Measurements from ENCODE around the gene EPN3. TPM values are rescaled to one million over a fixed set of nuclear protein-coding genes. Genes with fewer than 3 reads are reported as not detected.

The EPN3 gene
- total RNA-seq (2.2 TPM), polyA plus RNA-seq (5.3 TPM)
- long read RNA-seq, donor 1 = 0 reads
- long read RNA-seq, donor 2 = 0 reads
- long read RNA-seq, donor 3, full-length matches to known transcripts = 1 of 1 reads
- long read RNA-seq, donor 3, partial matches to known transcripts = 0 of 1 reads
- long read RNA-seq, donor 3, other reads (novel, unspliced or antisense) = 0 of 1 reads
- long read RNA-seq, donor 4 = 0 reads
- long read RNA-seq, donor 5, full-length matches to known transcripts = 1 of 1 reads
- long read RNA-seq, donor 5, partial matches to known transcripts = 0 of 1 reads
- long read RNA-seq, donor 5, other reads (novel, unspliced or antisense) = 0 of 1 reads
- long read RNA-seq, donor 6 = 0 reads
- long read RNA-seq, donor 7, full-length matches to known transcripts = 1 of 1 reads
- long read RNA-seq, donor 7, partial matches to known transcripts = 0 of 1 reads
- long read RNA-seq, donor 7, other reads (novel, unspliced or antisense) = 0 of 1 reads
- long read RNA-seq, donor 8 = 0 reads
- long read RNA-seq, donor 9 = 0 reads
- long read RNA-seq, donor 10 = 0 reads

GRCh38 chr17:50532452-50533024, at the start of gene EPN3:
Gene EPN3, plus strand, starts transcription at chr17:50532735. Its CDS starts 3,822 bp downstream, at chr17:50536557.
- H3K27me3 ChIP-seq (ENCODE audit: control insufficient read depth in 2 of 2, insufficient read depth in 1 of 2, low read length in 1 of 2) = peaks cover 33 to 74% of the 10 kb centered on the region in 2 donors

DNA sequence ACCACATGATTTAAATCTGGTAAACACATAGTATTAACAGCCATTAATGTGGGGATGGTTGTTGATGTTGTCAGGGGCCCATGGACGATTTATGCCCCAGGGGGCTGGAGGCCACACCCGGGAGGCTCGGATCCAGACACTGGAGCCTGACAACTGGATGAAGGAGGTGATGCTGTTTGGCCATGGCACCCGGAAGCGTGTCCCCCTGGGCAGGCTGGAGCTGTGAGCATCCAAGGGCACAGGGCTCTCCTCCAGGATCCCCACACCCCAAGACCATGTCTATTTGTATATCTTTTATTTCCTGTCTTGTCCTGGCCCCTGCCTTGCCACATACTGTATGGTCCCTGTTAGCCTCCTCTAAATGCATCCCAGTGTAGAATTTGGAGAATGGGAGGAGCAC, 49.3 kb upstream of the EPN3 start:
- Histone ChIP-seq H3K27me3 (ENCODE audit: control insufficient read depth in 2 of 2, insufficient read depth in 1 of 2, low read length in 1 of 2) (no peaks in the 10 kb centered on the region), H3K4me1 (ENCODE audit: control insufficient read depth in 2 of 2, insufficient read depth in 2 of 2, low read length in 2 of 2) (peaks cover 5 to 10% of the 10 kb centered on the region in 2 donors), H3K9me3 (ENCODE audit: control insufficient read depth in 2 of 2, insufficient read depth in 1 of 2, low read length in 1 of 2) (peaks cover 0 to 4% of the 10 kb centered on the region in 2 donors), H3K36me3 (ENCODE audit: control insufficient read depth in 2 of 2, insufficient read depth in 2 of 2, low read length in 1 of 2) (peaks cover 24 to 41% of the 10 kb centered on the region in 2 donors), H3K4me3 (ENCODE audit: low read length in 2 of 2) (no peak overlapping the region), H3K27ac (ENCODE audit: low read depth in 1 of 2, low read length in 1 of 2) (no peak overlapping the region)
- WGBS = 98% methylated on average over 5 of the region's 5 CpGs
- DNase-seq (ENCODE audit: low read depth in 6 of 9, low spot score in 9 of 9) = no peak

More at GRCh38 chr17:50532452-50533024, at the start of gene EPN3:
- H3K4me3 ChIP-seq (ENCODE audit: low read length in 2 of 2) = peak within 1 kb of the TSS in 1 of 2 donors; percentile 26
- no peaks in the 10 kb centered on the region for H3K9me3 ChIP-seq (ENCODE audit: control insufficient read depth in 2 of 2, insufficient read depth in 1 of 2, low read length in 1 of 2)
- no peaks in the 10 kb centered on the region for H3K36me3 ChIP-seq (ENCODE audit: control insufficient read depth in 2 of 2, insufficient read depth in 2 of 2, low read length in 1 of 2)
- no peak for DNase-seq (ENCODE audit: low read depth in 6 of 9, low spot score in 9 of 9)
- 2% methylated on average over 21 of the region's 21 CpGs for WGBS
- peak within 1 kb of the TSS in 1 of 2 donors; percentile 36 for H3K27ac ChIP-seq (ENCODE audit: low read depth in 1 of 2, low read length in 1 of 2)
- peaks cover 0 to 8% of the 10 kb centered on the region in 2 donors for H3K4me1 ChIP-seq (ENCODE audit: control insufficient read depth in 2 of 2, insufficient read depth in 2 of 2, low read length in 2 of 2)

- Histone ChIP-seq H3K4me3 (ENCODE audit: low read length in 2 of 2) (no peak overlapping the region), H3K27me3 (ENCODE audit: control insufficient read depth in 2 of 2, insufficient read depth in 1 of 2, low read length in 1 of 2) (no peaks in the 10 kb centered on the region), H3K4me1 (ENCODE audit: control insufficient read depth in 2 of 2, insufficient read depth in 2 of 2, low read length in 2 of 2) (peaks cover 3 to 6% of the 10 kb centered on the region in 2 donors), H3K27ac (ENCODE audit: low read depth in 1 of 2, low read length in 1 of 2) (no peak overlapping the region), H3K9me3 (ENCODE audit: control insufficient read depth in 2 of 2, insufficient read depth in 1 of 2, low read length in 1 of 2) (peaks cover 0 to 4% of the 10 kb centered on the region in 2 donors), H3K36me3 (ENCODE audit: control insufficient read depth in 2 of 2, insufficient read depth in 2 of 2, low read length in 1 of 2) (peaks cover 24 to 41% of the 10 kb centered on the region in 2 donors)
- 97% methylated on average over 11 of the region's 11 CpGs for WGBS
- no peak for DNase-seq (ENCODE audit: low read depth in 6 of 9, low spot score in 9 of 9)
Measured at GRCh38 chr17:50484386-50485155, 48.0 kb upstream of the EPN3 start.

DNA sequence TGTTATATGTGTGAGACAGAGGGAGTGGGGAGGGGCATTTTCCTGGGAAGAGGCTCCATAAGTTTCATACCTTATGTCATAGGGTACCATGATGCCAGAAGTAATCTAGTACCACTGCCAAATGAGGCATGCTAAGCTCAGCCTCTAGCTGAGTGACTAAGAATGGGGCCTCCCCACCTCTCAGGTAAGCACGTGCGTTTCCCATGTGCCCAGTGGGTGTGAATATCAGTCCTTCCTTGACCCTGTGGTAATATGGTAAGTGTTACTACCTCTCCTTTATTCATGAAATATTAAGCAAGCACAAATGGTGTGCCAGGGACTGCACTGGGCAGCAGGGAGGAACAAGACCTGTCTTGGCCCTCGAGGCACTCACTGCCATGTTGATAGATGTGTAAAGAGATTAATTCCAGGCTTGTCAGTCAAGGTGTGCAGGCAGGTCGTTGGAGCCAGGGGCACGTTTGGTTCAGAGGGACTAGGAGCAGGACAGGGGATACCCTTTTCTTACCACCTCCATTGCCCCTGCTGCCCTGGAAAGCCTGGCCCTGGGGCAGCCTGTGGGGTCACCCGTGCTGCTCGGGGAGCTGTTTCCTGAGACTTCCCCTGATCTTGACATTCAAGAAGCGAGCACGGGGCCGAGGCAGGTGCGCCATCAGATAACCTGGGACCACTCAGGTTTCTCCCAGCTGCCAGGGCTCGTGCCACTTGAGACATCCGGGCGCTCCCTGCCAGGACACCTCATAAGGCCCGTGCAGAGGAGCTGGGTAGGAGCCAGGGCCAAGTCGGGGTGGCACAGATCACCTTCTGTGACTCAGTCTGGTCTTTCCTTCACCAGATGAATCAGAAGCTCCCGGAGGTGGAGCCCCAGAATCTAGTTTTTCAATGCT, 45.1 kb upstream of the EPN3 start:
- H3K9me3 ChIP-seq (ENCODE audit: control insufficient read depth in 2 of 2, insufficient read depth in 1 of 2, low read length in 1 of 2) = no peaks in the 10 kb centered on the region
- WGBS = 95% methylated on average over 17 of the region's 17 CpGs
- no peaks in the 10 kb centered on the region for H3K27me3 ChIP-seq (ENCODE audit: control insufficient read depth in 2 of 2, insufficient read depth in 1 of 2, low read length in 1 of 2)
- no peaks in the 10 kb centered on the region for H3K4me1 ChIP-seq (ENCODE audit: control insufficient read depth in 2 of 2, insufficient read depth in 2 of 2, low read length in 2 of 2)
- no peak overlapping the region for H3K27ac ChIP-seq (ENCODE audit: low read depth in 1 of 2, low read length in 1 of 2)
- no peak overlapping the region for H3K4me3 ChIP-seq (ENCODE audit: low read length in 2 of 2)
- peaks cover 19 to 29% of the 10 kb centered on the region in 2 donors for H3K36me3 ChIP-seq (ENCODE audit: control insufficient read depth in 2 of 2, insufficient read depth in 2 of 2, low read length in 1 of 2)
- no peak for DNase-seq (ENCODE audit: low read depth in 6 of 9, low spot score in 9 of 9)

- no peak for DNase-seq (ENCODE audit: low read depth in 6 of 9, low spot score in 9 of 9)
- Histone ChIP-seq H3K9me3 (ENCODE audit: control insufficient read depth in 2 of 2, insufficient read depth in 1 of 2, low read length in 1 of 2) (no peaks in the 10 kb centered on the region), H3K4me3 (ENCODE audit: low read length in 2 of 2) (no peak overlapping the region), H3K27ac (ENCODE audit: low read depth in 1 of 2, low read length in 1 of 2) (no peak overlapping the region), H3K36me3 (ENCODE audit: control insufficient read depth in 2 of 2, insufficient read depth in 2 of 2, low read length in 1 of 2) (peaks cover 13 to 18% of the 10 kb centered on the region in 2 donors), H3K27me3 (ENCODE audit: control insufficient read depth in 2 of 2, insufficient read depth in 1 of 2, low read length in 1 of 2) (no peaks in the 10 kb centered on the region), H3K4me1 (ENCODE audit: control insufficient read depth in 2 of 2, insufficient read depth in 2 of 2, low read length in 2 of 2) (no peaks in the 10 kb centered on the region)
- WGBS = 98% methylated on average over 2 of the region's 2 CpGs
Measured at GRCh38 chr17:50488880-50489279, 43.7 kb upstream of the EPN3 start.

- Histone ChIP-seq H3K4me1 (ENCODE audit: control insufficient read depth in 2 of 2, insufficient read depth in 2 of 2, low read length in 2 of 2) (no peaks in the 10 kb centered on the region), H3K4me3 (ENCODE audit: low read length in 2 of 2) (no peak overlapping the region), H3K36me3 (ENCODE audit: control insufficient read depth in 2 of 2, insufficient read depth in 2 of 2, low read length in 1 of 2) (no peaks in the 10 kb centered on the region), H3K27ac (ENCODE audit: low read depth in 1 of 2, low read length in 1 of 2) (no peak overlapping the region), H3K27me3 (ENCODE audit: control insufficient read depth in 2 of 2, insufficient read depth in 1 of 2, low read length in 1 of 2) (peaks cover 0 to 4% of the 10 kb centered on the region in 2 donors), H3K9me3 (ENCODE audit: control insufficient read depth in 2 of 2, insufficient read depth in 1 of 2, low read length in 1 of 2) (no peaks in the 10 kb centered on the region)
- 89% methylated on average over 1 of the region's 1 CpG for WGBS
- DNase-seq (ENCODE audit: low read depth in 6 of 9, low spot score in 9 of 9) = no peak
Measured at GRCh38 chr17:50491505-50491904, 41.0 kb upstream of the EPN3 start.

- Histone ChIP-seq H3K4me1 (ENCODE audit: control insufficient read depth in 2 of 2, insufficient read depth in 2 of 2, low read length in 2 of 2) (no peaks in the 10 kb centered on the region), H3K27me3 (ENCODE audit: control insufficient read depth in 2 of 2, insufficient read depth in 1 of 2, low read length in 1 of 2) (peaks cover 0 to 4% of the 10 kb centered on the region in 2 donors), H3K9me3 (ENCODE audit: control insufficient read depth in 2 of 2, insufficient read depth in 1 of 2, low read length in 1 of 2) (no peaks in the 10 kb centered on the region), H3K27ac (ENCODE audit: low read depth in 1 of 2, low read length in 1 of 2) (no peak overlapping the region), H3K4me3 (ENCODE audit: low read length in 2 of 2) (no peak overlapping the region), H3K36me3 (ENCODE audit: control insufficient read depth in 2 of 2, insufficient read depth in 2 of 2, low read length in 1 of 2) (no peaks in the 10 kb centered on the region)
- DNase-seq (ENCODE audit: low read depth in 6 of 9, low spot score in 9 of 9) = no peak
- 94% methylated on average over 8 of the region's 8 CpGs for WGBS
Measured at GRCh38 chr17:50492214-50492613, 40.3 kb upstream of the EPN3 start.

- 82% methylated on average over 3 of the region's 3 CpGs for WGBS
- DNase-seq (ENCODE audit: low read depth in 6 of 9, low spot score in 9 of 9) = no peak
- no peaks in the 10 kb centered on the region for H3K9me3 ChIP-seq (ENCODE audit: control insufficient read depth in 2 of 2, insufficient read depth in 1 of 2, low read length in 1 of 2)
- H3K27ac ChIP-seq (ENCODE audit: low read depth in 1 of 2, low read length in 1 of 2) = no peak overlapping the region
- H3K4me1 ChIP-seq (ENCODE audit: control insufficient read depth in 2 of 2, insufficient read depth in 2 of 2, low read length in 2 of 2) = no peaks in the 10 kb centered on the region
- H3K36me3 ChIP-seq (ENCODE audit: control insufficient read depth in 2 of 2, insufficient read depth in 2 of 2, low read length in 1 of 2) = no peaks in the 10 kb centered on the region
- H3K4me3 ChIP-seq (ENCODE audit: low read length in 2 of 2) = no peak overlapping the region
- H3K27me3 ChIP-seq (ENCODE audit: control insufficient read depth in 2 of 2, insufficient read depth in 1 of 2, low read length in 1 of 2) = peaks cover 0 to 4% of the 10 kb centered on the region in 2 donors
Measured at GRCh38 chr17:50493744-50494143, 38.8 kb upstream of the EPN3 start.
